Measurements from ENCODE around the gene RPL27A. TPM values are rescaled to one million over a fixed set of nuclear protein-coding genes. Genes with fewer than 3 reads are reported as not detected.

RPL27A gene
- total RNA-seq (2022; extraction: Qiagen RNA extraction), result 2,344 to 2,684 TPM (median 2,574 TPM) in 5 replicates

GRCh38 chr11:8682303-8683114, at the start of gene RPL27A, which contains the start of gene TRIM66:
Gene RPL27A (plus strand): TSS chr11:8682792. CDS start chr11:8682814, 22 bp downstream.
Gene TRIM66 (minus strand): TSS chr11:8682665. CDS start chr11:8672274, 10,391 bp downstream.

Other genes starting within 250 kb of the RPL27A start
- gene STK33, start 88.6 kb upstream of the RPL27A start, total RNA-seq (2022; extraction: Qiagen RNA extraction), result 3.5 to 4.6 TPM (median 3.8 TPM) in 5 replicates
- gene TRIM66, start 127 bp upstream of the RPL27A start, total RNA-seq (2022; extraction: Qiagen RNA extraction), result 1.6 to 2.3 TPM (median 2.1 TPM) in 5 replicates
- 39.4 to 48.0 TPM (median 42.8 TPM) in 5 replicates for gene AKIP1, start 228.4 kb downstream of the RPL27A start, total RNA-seq (2022; extraction: Qiagen RNA extraction)